Chondrocyte (in vitro differentiated cells): ENCODE measurements around the gene SP4. TPM values are rescaled to one million over a fixed set of nuclear protein-coding genes. Genes with fewer than 3 reads are reported as not detected.

ENCODE experiments used
- DNase-seq: peaks from one replicate; pipeline ENCODE4 v3.0.0; 2021; ENCODE audit warnings: mixed read lengths, low spot score
- H3K27ac Mint-ChIP-seq: one replicate; pipeline ENCODE4 v1.8.0; 2021; ENCODE audit warnings: mild to moderate bottlenecking, moderate library complexity, mixed read lengths; ENCODE audit not compliant: unreplicated experiment
- H3K27me3 Mint-ChIP-seq: 2 replicates; pipeline ENCODE4 v1.8.0; 2021; ENCODE audit warnings: low read depth, mixed read lengths
- H3K36me3 Mint-ChIP-seq: 2 replicates; pipeline ENCODE4 v1.8.0; 2021; ENCODE audit warnings: low read depth, mixed read lengths
- H3K4me1 Mint-ChIP-seq: 2 replicates; pipeline ENCODE4 v1.8.0; 2021; ENCODE audit warnings: low read depth, mild to moderate bottlenecking, mixed read lengths
- H3K4me3 Mint-ChIP-seq: one replicate; pipeline ENCODE4 v1.8.0; 2021; ENCODE audit warnings: mild to moderate bottlenecking, moderate library complexity, mixed read lengths; ENCODE audit not compliant: unreplicated experiment
- H3K9me3 Mint-ChIP-seq: 2 replicates; pipeline ENCODE4 v1.8.0; 2021; ENCODE audit warnings: low read depth, mixed read lengths
- long read RNA-seq: library from polyadenylated mRNA; stranded (forward); transcript quantifications from one replicate; pipeline ENCODE4 v2.0.0, GENCODE V29; 2021
- total RNA-seq: library from RNA; stranded (reverse); gene quantifications from 3 replicates; pipeline ENCODE4 v1.2.1, GENCODE V29; 2021
- TF ChIP-seq, protein P1 (sequence below): fragments of 200-600 bp; sonication (generic); IDR thresholded peaks from 2 replicates; pipeline ENCODE4 v1.5.0; 2021; ENCODE audit warnings: antibody characterized with exemption, mild to moderate bottlenecking, moderate library complexity

The SP4 gene
- 2.5 to 5.7 TPM (median 4.4 TPM) in 3 replicates for total RNA-seq
- long read RNA-seq, partial matches to known transcripts = 0 of 1 reads
- long read RNA-seq, other reads (novel, unspliced or antisense) = 1 of 1 reads

DNA sequence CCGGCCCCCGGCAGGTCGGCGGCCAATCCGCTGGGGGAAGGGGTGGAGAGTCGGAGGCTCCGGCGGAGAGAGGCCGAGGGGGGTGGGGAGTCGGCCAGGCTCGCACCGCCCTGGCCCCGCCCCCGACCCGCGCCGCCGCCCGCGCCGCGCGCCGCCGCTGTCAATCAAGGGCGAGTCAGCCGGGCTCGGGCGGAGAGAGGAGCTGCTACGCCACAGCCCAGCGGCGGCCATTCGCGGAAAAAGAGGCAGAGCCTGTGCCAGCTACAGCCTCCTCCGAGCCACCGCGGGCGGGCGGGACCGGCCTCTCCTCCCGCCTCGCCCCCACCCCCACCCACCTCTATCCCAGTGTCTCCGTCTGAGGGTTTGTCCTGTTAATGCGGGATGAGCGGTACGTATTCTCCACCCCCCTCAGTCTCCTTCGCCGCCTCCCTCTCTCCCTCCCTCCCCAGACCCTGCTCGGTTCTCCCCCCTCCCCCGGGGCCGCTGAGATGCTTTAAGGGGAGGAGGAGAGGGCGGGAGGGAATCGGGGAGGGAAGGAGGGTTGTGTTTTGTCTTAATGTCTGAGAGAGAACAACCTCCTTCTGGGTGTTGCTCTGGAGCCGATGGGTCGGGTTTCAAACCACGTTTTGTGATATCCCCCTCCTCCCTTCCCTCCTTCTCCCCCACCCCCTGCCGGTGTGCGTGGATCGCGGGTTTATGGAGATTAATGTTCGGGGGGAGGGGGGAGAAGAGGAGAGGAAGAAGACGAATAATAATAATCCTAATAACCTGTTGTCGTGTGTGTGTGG is at the start of gene SP4:
Gene SP4, plus strand, starts transcription at position 213 of the 788 bp plus-strand sequence. Its CDS starts 169 bp downstream, at position 382.
- DNase-seq = peak; percentile 98
- Mint-ChIP-seq H3K27ac (peak within 1 kb of the TSS; percentile 99), H3K4me3 (peak within 1 kb of the TSS; percentile 99), H3K9me3 (no peaks in the 10 kb centered on the region), H3K4me1 (peaks cover 18% of the 10 kb centered on the region), H3K36me3 (no peaks in the 10 kb centered on the region), H3K27me3 (no peaks in the 10 kb centered on the region)
- TF ChIP-seq, protein P1, sequence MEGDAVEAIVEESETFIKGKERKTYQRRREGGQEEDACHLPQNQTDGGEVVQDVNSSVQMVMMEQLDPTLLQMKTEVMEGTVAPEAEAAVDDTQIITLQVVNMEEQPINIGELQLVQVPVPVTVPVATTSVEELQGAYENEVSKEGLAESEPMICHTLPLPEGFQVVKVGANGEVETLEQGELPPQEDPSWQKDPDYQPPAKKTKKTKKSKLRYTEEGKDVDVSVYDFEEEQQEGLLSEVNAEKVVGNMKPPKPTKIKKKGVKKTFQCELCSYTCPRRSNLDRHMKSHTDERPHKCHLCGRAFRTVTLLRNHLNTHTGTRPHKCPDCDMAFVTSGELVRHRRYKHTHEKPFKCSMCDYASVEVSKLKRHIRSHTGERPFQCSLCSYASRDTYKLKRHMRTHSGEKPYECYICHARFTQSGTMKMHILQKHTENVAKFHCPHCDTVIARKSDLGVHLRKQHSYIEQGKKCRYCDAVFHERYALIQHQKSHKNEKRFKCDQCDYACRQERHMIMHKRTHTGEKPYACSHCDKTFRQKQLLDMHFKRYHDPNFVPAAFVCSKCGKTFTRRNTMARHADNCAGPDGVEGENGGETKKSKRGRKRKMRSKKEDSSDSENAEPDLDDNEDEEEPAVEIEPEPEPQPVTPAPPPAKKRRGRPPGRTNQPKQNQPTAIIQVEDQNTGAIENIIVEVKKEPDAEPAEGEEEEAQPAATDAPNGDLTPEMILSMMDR = peak; percentile 26

DNA sequence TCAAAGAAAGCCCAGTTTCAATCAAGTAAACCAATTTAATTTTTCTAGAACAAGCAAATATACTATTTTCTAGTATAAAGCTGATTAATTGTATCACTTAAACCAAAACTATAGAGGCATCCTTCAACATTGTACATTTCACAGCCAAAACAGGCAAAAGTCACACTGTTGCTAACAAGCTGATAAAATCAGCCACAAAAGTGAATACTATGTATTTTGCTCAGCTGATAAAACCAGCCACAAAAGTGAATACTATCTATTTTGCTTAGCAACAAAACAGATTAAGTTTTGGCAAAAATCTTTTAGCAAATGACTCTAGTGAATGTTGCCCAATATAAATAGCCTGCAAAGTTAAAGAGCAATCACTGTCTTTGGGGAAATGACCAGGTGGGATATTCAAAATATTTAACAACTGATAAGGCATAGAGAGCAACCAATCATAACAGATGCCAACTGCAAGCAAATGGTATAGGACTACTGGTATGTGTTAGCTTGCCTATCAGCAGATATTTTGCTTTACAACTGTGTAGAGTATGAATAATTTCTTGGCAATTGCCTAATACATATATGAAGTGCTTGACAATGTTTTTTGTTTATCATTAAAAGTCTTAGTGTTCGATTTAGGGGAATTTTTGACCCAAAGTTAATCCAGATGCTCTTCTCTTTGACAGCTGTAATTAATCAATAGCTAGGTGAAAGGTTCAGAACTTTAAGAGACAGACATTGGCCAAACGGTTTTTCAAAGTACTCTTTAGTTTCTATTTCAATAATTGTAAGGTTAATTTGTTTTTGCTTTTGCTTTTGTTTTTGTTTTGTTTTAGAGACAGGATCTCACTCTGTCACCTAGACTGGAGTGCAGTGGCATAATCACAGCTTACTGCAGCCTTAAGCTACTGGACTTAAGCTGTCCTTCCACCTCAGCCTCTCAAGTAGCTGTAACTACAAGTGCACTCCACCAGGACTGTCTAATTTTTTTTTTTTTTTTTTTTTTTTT is 44.4 kb upstream of the SP4 start:
- TF ChIP-seq, protein P1 = no peak
- Mint-ChIP-seq H3K27me3 (no peaks in the 10 kb centered on the region), H3K27ac (no peak overlapping the region), H3K4me3 (no peak overlapping the region), H3K4me1 (no peaks in the 10 kb centered on the region), H3K9me3 (no peaks in the 10 kb centered on the region), H3K36me3 (no peaks in the 10 kb centered on the region)
- DNase-seq = no peak

DNA sequence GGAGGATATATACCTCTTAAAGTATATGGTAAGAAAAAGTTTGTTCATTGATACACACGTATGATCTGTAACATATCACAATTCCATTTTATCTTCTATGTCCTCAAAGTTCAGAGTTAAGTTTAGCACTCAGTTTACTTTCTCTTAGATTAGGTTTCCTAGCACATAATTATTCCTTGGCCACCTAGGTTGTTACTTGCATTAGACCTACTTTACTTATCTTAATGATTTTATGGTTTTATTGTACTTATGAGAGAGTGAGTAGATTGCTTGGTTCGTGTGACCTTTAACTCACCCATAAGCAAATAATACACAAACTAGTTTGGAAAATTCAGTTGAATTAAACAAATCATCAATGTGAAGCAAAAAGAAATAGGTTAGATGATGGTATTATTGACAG is 33.9 kb upstream of the SP4 start:
- Mint-ChIP-seq H3K27me3 (no peaks in the 10 kb centered on the region), H3K4me1 (no peaks in the 10 kb centered on the region), H3K27ac (no peak overlapping the region), H3K4me3 (no peak overlapping the region), H3K36me3 (no peaks in the 10 kb centered on the region), H3K9me3 (no peaks in the 10 kb centered on the region)
- TF ChIP-seq, protein P1 = no peak
- no peak for DNase-seq

DNA sequence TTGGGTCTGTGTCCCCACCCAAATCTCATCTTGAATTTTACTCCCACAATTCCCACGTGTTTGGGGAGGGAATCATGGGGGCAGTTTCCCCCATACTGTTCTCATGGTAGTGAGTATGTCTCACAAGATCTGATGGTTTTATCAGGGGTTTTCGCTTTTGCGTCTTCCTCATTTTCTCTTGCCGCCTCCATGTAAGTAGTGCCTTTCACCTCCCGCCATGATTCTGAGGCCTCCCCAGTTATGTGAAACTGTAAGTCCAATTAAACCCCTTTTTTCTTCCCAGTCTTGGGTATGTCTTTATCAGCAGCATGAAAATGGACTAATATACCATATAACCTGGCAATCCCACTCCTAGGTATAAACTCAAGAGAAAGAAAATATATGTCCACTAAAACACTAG is 25.9 kb upstream of the SP4 start:
- H3K4me3 Mint-ChIP-seq = no peak overlapping the region

More for the DNA sequence above, 25.9 kb upstream of the SP4 start:
- H3K27ac Mint-ChIP-seq = no peak overlapping the region
- peaks cover 5% of the 10 kb centered on the region for H3K27me3 Mint-ChIP-seq
- DNase-seq = no peak
- peaks cover 6% of the 10 kb centered on the region for H3K9me3 Mint-ChIP-seq
- no peaks in the 10 kb centered on the region for H3K4me1 Mint-ChIP-seq
- TF ChIP-seq, protein P1 = no peak
- H3K36me3 Mint-ChIP-seq = no peaks in the 10 kb centered on the region
